PC-3 (cell line): ENCODE results near the gene TRAK1. TPM values are rescaled to one million over a fixed set of nuclear protein-coding genes. Genes with fewer than 3 reads are reported as not detected.

Experiments used
- ATAC-seq: fragments of 200-7000 bp; cut with Tn5 transposase; 2 replicates; pipeline ENCODE4 v1.9.1; 2020; ENCODE audit warnings: mild to moderate bottlenecking, moderate library complexity
- BruUV-seq: library from RNA; stranded (reverse); fragments of 400-500 nt; replicated peaks from 2 replicates; lab custom pipeline; 2021; lab: Mats Ljungman, UMichigan
- CTCF ChIA-PET: fragments of 300-600 bp; sonication (Branson Sonifier 250); formaldehyde crosslinking; loops from one replicate; lab custom pipeline; 2022; ENCODE audit warnings: antibody characterized with exemption; lab: Charles Lee
- POLR2A ChIA-PET: fragments of 300-600 bp; sonication (Branson Sonifier 250); formaldehyde crosslinking; loops from one replicate; lab custom pipeline; 2022; ENCODE audit warnings: antibody characterized with exemption; ENCODE audit not compliant: unreplicated experiment; lab: Charles Lee
- DNase-seq: peaks from one replicate; pipeline ENCODE4 v3.0.0-alpha.2; 2015
- H2AFZ ChIP-seq: fragments of 300-600 bp; sonication (generic); 2 replicates; pipeline ENCODE4 v1.6.0; 2016; ENCODE audit warnings: antibody characterized with exemption, low read length
- H3F3A ChIP-seq: fragments of 300-600 bp; sonication (generic); one replicate; pipeline ENCODE4 v1.6.0; 2017; ENCODE audit warnings: antibody characterized with exemption, low read length, control low read depth, mild to moderate bottlenecking; ENCODE audit not compliant: unreplicated experiment
- H3K27ac ChIP-seq: fragments of 300-600 bp; sonication (generic); 2 replicates; pipeline ENCODE4 v1.5.1; 2016; ENCODE audit warnings: mild to moderate bottlenecking, low read length
- H3K27me3 ChIP-seq: fragments of 300-600 bp; sonication (generic); 2 replicates; pipeline ENCODE4 v1.6.1; 2016; ENCODE audit warnings: low read length, mixed read lengths
- H3K36me3 ChIP-seq: fragments of 300-600 bp; sonication (generic); 2 replicates; pipeline ENCODE4 v1.6.1; 2016; ENCODE audit warnings: low read depth, mixed run types, low read length, mixed read lengths
- H3K4me1 ChIP-seq: fragments of 300-600 bp; sonication (generic); 2 replicates; pipeline ENCODE4 v1.5.1; 2016; ENCODE audit warnings: low read length; ENCODE audit not compliant: insufficient read depth
- H3K4me2 ChIP-seq: fragments of 300-600 bp; sonication (generic); 2 replicates; pipeline ENCODE4 v1.6.0; 2016; ENCODE audit warnings: low read length
- H3K4me3 ChIP-seq: fragments of 300-600 bp; sonication (generic); 2 replicates; pipeline ENCODE4 v1.5.1; 2016; ENCODE audit warnings: mild to moderate bottlenecking, low read length, mixed read lengths
- H3K79me2 ChIP-seq: fragments of 300-600 bp; sonication (generic); 2 replicates; pipeline ENCODE4 v1.6.1; 2017; ENCODE audit warnings: low read length, mixed read lengths
- H3K9ac ChIP-seq: fragments of 300-600 bp; sonication (generic); 2 replicates; pipeline ENCODE4 v1.6.0; 2016; ENCODE audit warnings: mild to moderate bottlenecking, low read length
- H3K9me2 ChIP-seq: fragments of 300-600 bp; sonication (generic); replicated peaks from 2 replicates; pipeline ENCODE4 v1.6.1; 2016; ENCODE audit warnings: mixed run types, low read length, mixed read lengths
- H3K9me3 ChIP-seq: fragments of 300-600 bp; sonication (generic); 2 replicates; pipeline ENCODE4 v1.6.1; 2016; ENCODE audit warnings: low read length, mixed read lengths
- H4K20me1 ChIP-seq: fragments of 300-600 bp; sonication (generic); 2 replicates; pipeline ENCODE4 v1.6.1; 2016; ENCODE audit warnings: low read length, mixed read lengths
- EZH2 ChIP-seq: fragments of 300-600 bp; sonication (generic); IDR thresholded peaks from one replicate; pipeline ENCODE4 v1.6.1; 2017; ENCODE audit warnings: antibody characterized with exemption, mild to moderate bottlenecking, low read length; ENCODE audit not compliant: unreplicated experiment
- EZH2phosphoT487 ChIP-seq: fragments of 300-600 bp; sonication (generic); IDR thresholded peaks from 2 replicates; pipeline ENCODE4 v1.6.1; 2018; ENCODE audit warnings: mild to moderate bottlenecking, antibody characterized with exemption, low read length, borderline replicate concordance
- intact Hi-C: fragments of 100-400 bp; cut with micrococcal nuclease; formaldehyde crosslinking; loops from 2 replicates; pipeline ENCODE4 v1.9.0; 2023
- total RNA-seq: library from RNA; depleted of rRNA; stranded (reverse); fragments of >200 nt; gene quantifications from 2 replicates; pipeline ENCODE4 v1.2.3, GENCODE V29; 2014
- TF ChIP-seq, protein P1 (sequence below): fragments of 300-600 bp; sonication (generic); conservative IDR thresholded peaks from 2 replicates; pipeline ENCODE4 v1.5.1; 2017; ENCODE audit warnings: antibody characterized with exemption, low read depth, mild to moderate bottlenecking, low read length

The TRAK1 gene
- total RNA-seq, 1 experiment from 2014 or later, result 23.4 TPM

DNA sequence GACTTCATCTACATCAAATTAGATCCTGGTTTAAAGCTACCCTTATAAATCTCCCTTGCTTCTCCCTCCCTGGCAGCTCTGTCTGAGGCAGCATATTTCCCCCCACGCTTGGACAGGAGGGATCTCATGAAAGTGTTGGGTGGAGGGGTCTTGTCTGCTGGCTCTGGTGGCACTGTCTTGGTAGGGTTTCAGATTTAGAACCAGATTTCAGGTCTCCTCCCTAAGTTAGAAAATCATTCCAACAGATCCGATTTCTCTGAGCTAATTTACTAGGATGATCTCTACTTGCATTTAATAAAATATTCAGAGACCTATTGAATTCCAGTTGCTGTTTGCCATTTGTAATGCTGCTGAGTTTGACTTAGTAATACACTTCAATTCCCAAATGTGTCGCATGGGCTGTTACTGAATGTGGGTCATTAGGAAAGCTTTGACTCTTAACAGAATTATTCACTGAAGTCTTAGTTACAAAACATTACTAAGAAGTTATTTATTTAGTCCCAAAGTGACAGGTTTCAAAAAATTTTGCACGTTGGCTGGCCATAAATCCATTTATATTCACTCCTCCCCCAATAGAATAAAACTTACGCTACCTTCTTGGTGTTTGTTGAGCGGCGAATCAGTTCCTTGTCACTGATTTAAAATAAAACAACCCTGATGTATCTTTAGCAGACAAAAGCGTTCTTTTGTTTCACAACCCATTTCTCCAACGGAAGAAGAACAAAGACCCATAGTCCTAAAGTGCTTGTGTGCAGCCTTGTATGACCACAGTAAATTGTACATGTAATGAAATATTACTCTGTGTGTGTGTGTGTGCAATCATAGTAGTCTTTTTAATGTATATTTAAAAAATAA lies 84.5 kb downstream of the TRAK1 start:
- Histone ChIP-seq H3K36me3 (no peaks in the 10 kb centered on the region), H3K27me3 (no peaks in the 10 kb centered on the region), H3K4me1 (peaks cover 36% of the 10 kb centered on the region), H3F3A (peaks cover 5% of the 10 kb centered on the region), H3K79me2 (no peaks in the 10 kb centered on the region), H3K9me3 (no peaks in the 10 kb centered on the region), H3K9ac (no peak overlapping the region), H2AFZ (no peak overlapping the region), H4K20me1 (no peaks in the 10 kb centered on the region), H3K27ac (peak overlapping the region; percentile 29; the same call in 1 of the 2 replicates), H3K4me2 (no peak overlapping the region), H3K9me2 (no peaks in the 10 kb centered on the region), H3K4me3 (no peak overlapping the region)
- BruUV-seq, result no TSS peak
- intact Hi-C loops, result no loop called here
- POLR2A ChIA-PET, result no interaction called here
- CTCF ChIA-PET, result no interaction called here
- TF ChIP-seq EZH2phosphoT487 (no peak), EZH2 (no peak)
- TF ChIP-seq, protein P1, sequence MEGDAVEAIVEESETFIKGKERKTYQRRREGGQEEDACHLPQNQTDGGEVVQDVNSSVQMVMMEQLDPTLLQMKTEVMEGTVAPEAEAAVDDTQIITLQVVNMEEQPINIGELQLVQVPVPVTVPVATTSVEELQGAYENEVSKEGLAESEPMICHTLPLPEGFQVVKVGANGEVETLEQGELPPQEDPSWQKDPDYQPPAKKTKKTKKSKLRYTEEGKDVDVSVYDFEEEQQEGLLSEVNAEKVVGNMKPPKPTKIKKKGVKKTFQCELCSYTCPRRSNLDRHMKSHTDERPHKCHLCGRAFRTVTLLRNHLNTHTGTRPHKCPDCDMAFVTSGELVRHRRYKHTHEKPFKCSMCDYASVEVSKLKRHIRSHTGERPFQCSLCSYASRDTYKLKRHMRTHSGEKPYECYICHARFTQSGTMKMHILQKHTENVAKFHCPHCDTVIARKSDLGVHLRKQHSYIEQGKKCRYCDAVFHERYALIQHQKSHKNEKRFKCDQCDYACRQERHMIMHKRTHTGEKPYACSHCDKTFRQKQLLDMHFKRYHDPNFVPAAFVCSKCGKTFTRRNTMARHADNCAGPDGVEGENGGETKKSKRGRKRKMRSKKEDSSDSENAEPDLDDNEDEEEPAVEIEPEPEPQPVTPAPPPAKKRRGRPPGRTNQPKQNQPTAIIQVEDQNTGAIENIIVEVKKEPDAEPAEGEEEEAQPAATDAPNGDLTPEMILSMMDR, result no peak
- DNase-seq, result no peak
- no peak for ATAC-seq

DNA sequence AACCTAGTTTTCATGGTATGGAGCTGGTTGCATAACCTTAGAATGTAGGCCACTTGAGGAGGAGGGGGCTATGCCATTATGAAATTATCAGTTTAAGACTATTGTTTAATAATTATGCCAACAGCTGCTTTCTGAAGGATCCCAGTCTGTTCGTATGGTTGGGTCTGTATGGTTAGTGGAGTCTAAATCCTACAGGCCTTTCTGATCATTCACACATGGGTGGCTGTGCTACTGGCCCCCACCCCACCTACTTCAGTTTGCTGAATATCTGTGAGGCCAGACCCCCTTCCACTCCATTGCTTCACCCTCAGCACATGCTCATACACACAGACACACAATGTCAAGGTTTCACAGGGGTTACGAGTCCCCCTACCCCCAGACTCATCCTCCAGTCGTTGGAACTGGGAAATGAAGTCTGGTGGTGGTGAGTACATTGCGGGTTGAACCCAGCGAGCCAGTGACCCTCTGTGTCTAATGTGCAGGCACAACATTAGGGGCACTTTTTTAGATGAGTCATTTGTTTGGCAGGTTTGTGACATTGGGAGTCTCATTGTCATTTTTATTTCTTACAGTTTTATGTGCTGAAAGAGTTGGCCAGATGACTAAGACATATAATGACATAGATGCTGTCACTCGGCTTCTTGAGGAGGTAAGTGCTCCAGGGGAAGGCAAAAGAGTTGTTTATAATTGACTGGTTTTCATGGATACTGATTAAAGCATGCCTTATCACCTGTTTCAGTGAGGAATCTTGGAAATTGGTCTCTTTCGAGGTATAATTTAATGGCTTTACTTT lies 85.3 kb downstream of the TRAK1 start:
- ATAC-seq, result peak; percentile 4; the same call in 1 of the 2 replicates

More for the DNA sequence above, 85.3 kb downstream of the TRAK1 start:
- H3K27ac ChIP-seq, result peak overlapping the region; percentile 29
- no peaks in the 10 kb centered on the region for H4K20me1 ChIP-seq
- H2AFZ ChIP-seq, result no peak overlapping the region
- peaks cover 45% of the 10 kb centered on the region for H3K4me1 ChIP-seq
- CTCF ChIA-PET, result interaction anchor here (0.6 kb wide), 1 partner anchor 15 kb away, joined by 3 read pairs; no protein-coding TSS in a partner anchor
- H3K27me3 ChIP-seq, result no peaks in the 10 kb centered on the region
- H3K9ac ChIP-seq, result no peak overlapping the region
- TF ChIP-seq EZH2phosphoT487, result no peak
- TF ChIP-seq EZH2, result no peak
- TF ChIP-seq, protein P1, result no peak
- DNase-seq, result peak; percentile 58
- intact Hi-C loops, result no loop called here
- no TSS peak for BruUV-seq
- POLR2A ChIA-PET, result no interaction called here
- peaks cover 5% of the 10 kb centered on the region for H3F3A ChIP-seq
- no peaks in the 10 kb centered on the region for H3K79me2 ChIP-seq
- H3K36me3 ChIP-seq, result no peaks in the 10 kb centered on the region
- no peak overlapping the region for H3K4me3 ChIP-seq
- no peaks in the 10 kb centered on the region for H3K9me2 ChIP-seq
- no peaks in the 10 kb centered on the region for H3K9me3 ChIP-seq
- no peak overlapping the region for H3K4me2 ChIP-seq
